T-helper 2 cell treated with Interferon-gamma antibody and Interleukin-4, amounts not matched to agents 5 μg/mL and 100 μg/mL, for 36 hours (primary cell): ENCODE results near the gene POC1A.
"Not testable (repeated sequence)": the region's sequence is repeated elsewhere in the genome, so short reads cannot be mapped to it uniquely, and the experiment has no call there.

ENCODE experiments used
- DNase-seq: peaks from one replicate; pipeline ENCODE4 v3.0.0; 2021; ENCODE audit warnings: low spot score
- H3K27ac Mint-ChIP-seq: one replicate; pipeline ENCODE4 v1.8.0; 2021; ENCODE audit warnings: mild to moderate bottlenecking, mixed read lengths
- H3K27me3 Mint-ChIP-seq: one replicate; pipeline ENCODE4 v1.8.0; 2021; ENCODE audit warnings: low read depth, mixed read lengths
- H3K36me3 Mint-ChIP-seq: one replicate; pipeline ENCODE4 v1.8.0; 2021; ENCODE audit warnings: low read depth, mixed read lengths
- H3K4me1 Mint-ChIP-seq: one replicate; pipeline ENCODE4 v1.8.0; 2021; ENCODE audit warnings: low read depth, mixed read lengths
- H3K4me3 Mint-ChIP-seq: one replicate; pipeline ENCODE4 v1.8.0; 2022; ENCODE audit warnings: mild to moderate bottlenecking, moderate library complexity, mixed read lengths
- H3K9me3 Mint-ChIP-seq: one replicate; pipeline ENCODE4 v1.8.0; 2021; ENCODE audit warnings: mixed read lengths

The POC1A gene

GRCh38 chr3:52176951-52177700 is 22.9 kb upstream of the POC1A start:
- H3K27ac Mint-ChIP-seq = no peak overlapping the region
- H3K4me3 Mint-ChIP-seq = no peak overlapping the region
- H3K36me3 Mint-ChIP-seq = no peaks in the 10 kb centered on the region
- DNase-seq = no peak
- H3K27me3 Mint-ChIP-seq = peaks cover 5% of the 10 kb centered on the region
- peaks cover 6% of the 10 kb centered on the region for H3K4me1 Mint-ChIP-seq
- no peaks in the 10 kb centered on the region for H3K9me3 Mint-ChIP-seq

- H3K27me3 Mint-ChIP-seq = peaks cover 5% of the 10 kb centered on the region
- no peaks in the 10 kb centered on the region for H3K9me3 Mint-ChIP-seq
- H3K36me3 Mint-ChIP-seq = no peaks in the 10 kb centered on the region
- peaks cover 6% of the 10 kb centered on the region for H3K4me1 Mint-ChIP-seq
- no peak overlapping the region for H3K27ac Mint-ChIP-seq
- H3K4me3 Mint-ChIP-seq = no peak overlapping the region
- DNase-seq = no peak
These were observed 22.0 kb upstream of the POC1A start for GRCh38 chr3:52176180-52176752.

GRCh38 chr3:52175416-52176179 is 21.4 kb upstream of the POC1A start:
- DNase-seq = no peak
- no peaks in the 10 kb centered on the region for H3K36me3 Mint-ChIP-seq
- H3K27ac Mint-ChIP-seq = no peak overlapping the region
- H3K4me1 Mint-ChIP-seq = peaks cover 6% of the 10 kb centered on the region
- peaks cover 5% of the 10 kb centered on the region for H3K27me3 Mint-ChIP-seq
- H3K9me3 Mint-ChIP-seq = no peaks in the 10 kb centered on the region
- H3K4me3 Mint-ChIP-seq = no peak overlapping the region

GRCh38 chr3:52174896-52175295 is 20.7 kb upstream of the POC1A start:
- Mint-ChIP-seq H3K27me3 (peaks cover 5% of the 10 kb centered on the region), H3K36me3 (no peaks in the 10 kb centered on the region), H3K27ac (peak overlapping the region; percentile 34), H3K9me3 (no peaks in the 10 kb centered on the region), H3K4me3 (no peak overlapping the region), H3K4me1 (peaks cover 6% of the 10 kb centered on the region)
- no peak for DNase-seq

GRCh38 chr3:52173101-52173500 is 18.9 kb upstream of the POC1A start:
- H3K27me3 Mint-ChIP-seq = no peaks in the 10 kb centered on the region
- H3K9me3 Mint-ChIP-seq = no peaks in the 10 kb centered on the region
- no peak overlapping the region for H3K4me3 Mint-ChIP-seq
- peaks cover 6% of the 10 kb centered on the region for H3K4me1 Mint-ChIP-seq
- no peaks in the 10 kb centered on the region for H3K36me3 Mint-ChIP-seq
- no peak overlapping the region for H3K27ac Mint-ChIP-seq
- DNase-seq = no peak

- Mint-ChIP-seq H3K27me3 (peaks cover 2% of the 10 kb centered on the region), H3K9me3 (no peaks in the 10 kb centered on the region)
- DNase-seq = no peak
These were observed 18.1 kb upstream of the POC1A start for GRCh38 chr3:52172262-52172757.

GRCh38 chr3:52171514-52172261 is 17.5 kb upstream of the POC1A start:
- no peak overlapping the region for H3K27ac Mint-ChIP-seq
- no peak overlapping the region for H3K4me3 Mint-ChIP-seq
- H3K9me3 Mint-ChIP-seq = no peaks in the 10 kb centered on the region
- no peak for DNase-seq
- H3K27me3 Mint-ChIP-seq = peaks cover 2% of the 10 kb centered on the region
- peaks cover 6% of the 10 kb centered on the region for H3K4me1 Mint-ChIP-seq
- H3K36me3 Mint-ChIP-seq = no peaks in the 10 kb centered on the region

More at GRCh38 chr3:52172262-52172757, 18.1 kb upstream of the POC1A start:
- Mint-ChIP-seq H3K4me3 (no peak overlapping the region), H3K4me1 (peaks cover 6% of the 10 kb centered on the region), H3K27ac (no peak overlapping the region), H3K36me3 (no peaks in the 10 kb centered on the region)

GRCh38 chr3:52170217-52170616 is 16.0 kb upstream of the POC1A start:
- not testable (repeated sequence) for DNase-seq, H3K27me3 Mint-ChIP-seq, H3K4me1 Mint-ChIP-seq, H3K27ac Mint-ChIP-seq, H3K9me3 Mint-ChIP-seq, H3K36me3 Mint-ChIP-seq, H3K4me3 Mint-ChIP-seq

- no peaks in the 10 kb centered on the region for H3K9me3 Mint-ChIP-seq
- no peaks in the 10 kb centered on the region for H3K36me3 Mint-ChIP-seq
- H3K4me3 Mint-ChIP-seq = no peak overlapping the region
- H3K27me3 Mint-ChIP-seq = peaks cover 6% of the 10 kb centered on the region
- no peak for DNase-seq
- no peaks in the 10 kb centered on the region for H3K4me1 Mint-ChIP-seq
- H3K27ac Mint-ChIP-seq = no peak overlapping the region
These were observed 13.0 kb upstream of the POC1A start for GRCh38 chr3:52167240-52167639.

- no peak for DNase-seq
These were observed 8.1 kb upstream of the POC1A start for GRCh38 chr3:52162250-52162872.

GRCh38 chr3:52159503-52159902 is 5.3 kb upstream of the POC1A start:
- Mint-ChIP-seq H3K36me3 (peaks cover 1% of the 10 kb centered on the region), H3K27ac (no peak overlapping the region)

More at GRCh38 chr3:52162250-52162872, 8.1 kb upstream of the POC1A start:
- no peak overlapping the region for H3K27ac Mint-ChIP-seq
- peaks cover 12% of the 10 kb centered on the region for H3K27me3 Mint-ChIP-seq
- H3K4me3 Mint-ChIP-seq = no peak overlapping the region
- H3K9me3 Mint-ChIP-seq = no peaks in the 10 kb centered on the region
- no peaks in the 10 kb centered on the region for H3K4me1 Mint-ChIP-seq
- H3K36me3 Mint-ChIP-seq = no peaks in the 10 kb centered on the region

GRCh38 chr3:52155912-52156311 is 1.7 kb upstream of the POC1A start:
- Mint-ChIP-seq H3K27me3 (peaks cover 7% of the 10 kb centered on the region), H3K27ac (peak overlapping the region; percentile 43), H3K9me3 (no peaks in the 10 kb centered on the region), H3K4me3 (peak overlapping the region; percentile 58), H3K36me3 (peaks cover 1% of the 10 kb centered on the region), H3K4me1 (peaks cover 22% of the 10 kb centered on the region)
- DNase-seq = no peak

More at GRCh38 chr3:52159503-52159902, 5.3 kb upstream of the POC1A start:
- H3K27me3 Mint-ChIP-seq = peaks cover 7% of the 10 kb centered on the region
- no peaks in the 10 kb centered on the region for H3K9me3 Mint-ChIP-seq
- H3K4me3 Mint-ChIP-seq = no peak overlapping the region
- peaks cover 9% of the 10 kb centered on the region for H3K4me1 Mint-ChIP-seq
- DNase-seq = no peak

GRCh38 chr3:52153389-52154096 is 680 bp downstream of the POC1A start:
- peak; percentile 11 for DNase-seq
- Mint-ChIP-seq H3K4me1 (peaks cover 22% of the 10 kb centered on the region), H3K4me3 (peak overlapping the region; percentile 90), H3K27ac (peak overlapping the region; percentile 96), H3K9me3 (no peaks in the 10 kb centered on the region), H3K27me3 (no peaks in the 10 kb centered on the region), H3K36me3 (peaks cover 7% of the 10 kb centered on the region)
